AG09309 (cell line): ENCODE results near the gene SNAP25.
A peak's percentile ranks its signal among the peaks of the same experiment; 100 is the strongest.

Experiments used
- DNase-seq: peaks from one replicate; pipeline ENCODE4 v3.0.0-alpha.2; 2010; ENCODE audit warnings: low read depth
- H3K4me3 ChIP-seq: 2 replicates; pipeline ENCODE4 v1.5.1; 2011; ENCODE audit warnings: mild to moderate bottlenecking, low read depth, low read length, moderate library complexity; ENCODE audit not compliant: control insufficient read depth
- CTCF ChIP-seq: IDR thresholded peaks from 2 replicates; pipeline ENCODE4 v1.5.1; 2011; ENCODE audit warnings: mild to moderate bottlenecking, low read depth, low read length, inconsistent platforms; ENCODE audit not compliant: insufficient read depth, control insufficient read depth; ENCODE audit errors: missing control alignments

The SNAP25 gene

GRCh38 chr20:10281911-10282310 lies 63.3 kb downstream of the SNAP25 start:
- TF ChIP-seq CTCF = no peak
- no peak overlapping the region for H3K4me3 ChIP-seq

DNA sequence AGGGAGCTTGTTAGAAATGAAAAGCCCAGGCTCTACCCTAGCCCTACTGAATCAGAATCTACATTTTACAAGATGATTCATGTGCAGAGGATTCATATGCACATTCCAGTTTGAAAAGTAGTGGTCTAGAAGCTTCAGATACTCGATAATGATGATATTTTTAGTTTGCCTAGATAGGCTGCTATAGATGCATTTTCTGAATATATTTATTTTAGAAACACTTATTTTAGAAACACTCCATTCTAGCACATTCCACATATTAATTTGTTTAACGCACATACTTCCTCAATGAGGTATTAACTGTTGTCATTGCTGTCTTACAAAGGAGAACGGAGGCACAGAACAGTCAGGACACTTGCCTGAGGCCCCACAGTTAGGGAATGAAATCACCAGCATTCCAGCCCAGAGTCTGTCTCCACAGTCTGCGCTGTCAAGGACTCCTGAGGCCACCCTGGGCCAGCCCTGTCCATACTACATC lies 64.4 kb downstream of the SNAP25 start:
- peak; percentile 42 for DNase-seq
- no peak overlapping the region for H3K4me3 ChIP-seq
- TF ChIP-seq CTCF = no peak

More at GRCh38 chr20:10281911-10282310, 63.3 kb downstream of the SNAP25 start:
- DNase-seq = no peak

DNA sequence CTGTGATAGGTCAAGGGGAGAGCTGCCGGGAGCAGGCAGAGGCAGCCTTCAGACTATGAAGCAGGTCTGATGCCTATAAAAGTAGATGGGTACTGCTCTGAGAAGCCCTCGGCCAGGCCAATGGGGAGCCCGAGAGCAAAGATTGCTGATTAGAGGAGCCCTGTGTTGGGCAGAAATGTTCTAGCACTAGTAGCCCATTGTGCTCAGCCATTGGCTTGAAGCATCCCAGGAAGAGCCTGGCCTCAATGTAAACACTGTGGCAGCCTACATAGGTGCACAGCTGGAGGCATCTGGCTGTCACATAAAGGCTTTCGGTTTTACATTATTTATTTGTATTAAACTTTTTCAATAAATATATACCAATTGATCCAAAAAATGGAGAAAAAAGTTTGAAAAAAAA lies 67.7 kb downstream of the SNAP25 start:
- no peak for TF ChIP-seq CTCF

GRCh38 chr20:10288421-10288820 lies 69.8 kb downstream of the SNAP25 start:
- no peak overlapping the region for H3K4me3 ChIP-seq
- DNase-seq = no peak
- TF ChIP-seq CTCF = no peak

More for the DNA sequence above, 67.7 kb downstream of the SNAP25 start:
- H3K4me3 ChIP-seq = no peak overlapping the region
- no peak for DNase-seq

- no peak overlapping the region for H3K4me3 ChIP-seq
- DNase-seq = no peak
- TF ChIP-seq CTCF = no peak
These were observed 70.5 kb downstream of the SNAP25 start for GRCh38 chr20:10288954-10289646.

- H3K4me3 ChIP-seq = no peak overlapping the region
- no peak for TF ChIP-seq CTCF
- DNase-seq = no peak
These were observed 73.1 kb downstream of the SNAP25 start for GRCh38 chr20:10291568-10292248.

GRCh38 chr20:10297223-10297622 lies 78.6 kb downstream of the SNAP25 start:
- DNase-seq = no peak
- no peak overlapping the region for H3K4me3 ChIP-seq
- TF ChIP-seq CTCF = no peak
